ENCODE results near the gene DUSP8.

The DUSP8 gene

GRCh38 chr11:1565173-1565903 is 6.7 kb downstream of the DUSP8 start (continued):
- no peak for TF ChIP-seq CSRNP3 (CRISPR knock-in tag; IDR thresholded peaks at IDR 0.05)
- no peak for TF ChIP-seq TOX (CRISPR knock-in tag; IDR thresholded peaks at IDR 0.05; ENCODE audit: borderline replicate concordance)
- no peak for TF ChIP-seq PATZ1 (CRISPR knock-in tag; IDR thresholded peaks at IDR 0.05; ENCODE audit: borderline replicate concordance)
- no peak for TF ChIP-seq ARNTL (CRISPR knock-in tag; IDR thresholded peaks at IDR 0.05; ENCODE audit: borderline replicate concordance, low read depth)

GRCh38 chr11:1564535-1565172 is 7.4 kb downstream of the DUSP8 start:
- TF ChIP-seq SNAI2 (CRISPR knock-in tag; IDR thresholded peaks at IDR 0.05) = no peak
- TF ChIP-seq CSDC2 (CRISPR knock-in tag; IDR thresholded peaks at IDR 0.05) = no peak
- TF ChIP-seq PATZ1 (CRISPR knock-in tag; IDR thresholded peaks at IDR 0.05; ENCODE audit: borderline replicate concordance) = no peak
- TF ChIP-seq POU6F1 (CRISPR knock-in tag; IDR thresholded peaks at IDR 0.05; ENCODE audit: borderline replicate concordance, low read depth) = no peak
- no peak for TF ChIP-seq GLIS3 (CRISPR knock-in tag; IDR thresholded peaks at IDR 0.05)
- TF ChIP-seq ESRRG (CRISPR knock-in tag; IDR thresholded peaks at IDR 0.05) = no peak
- TF ChIP-seq TOX (CRISPR knock-in tag; IDR thresholded peaks at IDR 0.05; ENCODE audit: borderline replicate concordance) = no peak
- no peak for TF ChIP-seq ZNF8 (CRISPR knock-in tag; IDR thresholded peaks at IDR 0.05)
- peak; percentile 52 for ATAC-seq

GRCh38 chr11:1563697-1564534 is 8.2 kb downstream of the DUSP8 start:
- no peak for ATAC-seq
- TF ChIP-seq PATZ1 (CRISPR knock-in tag; IDR thresholded peaks at IDR 0.05; ENCODE audit: borderline replicate concordance) (no peak), SNAI2 (CRISPR knock-in tag; IDR thresholded peaks at IDR 0.05) (no peak), POU6F1 (CRISPR knock-in tag; IDR thresholded peaks at IDR 0.05; ENCODE audit: borderline replicate concordance, low read depth) (no peak), ZNF8 (CRISPR knock-in tag; IDR thresholded peaks at IDR 0.05) (no peak), CSRNP3 (CRISPR knock-in tag; IDR thresholded peaks at IDR 0.05) (no peak), ZFP30 (CRISPR knock-in tag; IDR thresholded peaks at IDR 0.05) (no peak), ZNF565 (CRISPR knock-in tag; conservative IDR thresholded peaks at IDR 0.05; ENCODE audit: low read depth) (no peak), ZFP3 (CRISPR knock-in tag; IDR thresholded peaks at IDR 0.05) (no peak), TOX (CRISPR knock-in tag; IDR thresholded peaks at IDR 0.05; ENCODE audit: borderline replicate concordance) (no peak), GLIS3 (CRISPR knock-in tag; IDR thresholded peaks at IDR 0.05) (no peak), TCF4 (CRISPR knock-in tag; IDR thresholded peaks at IDR 0.05; ENCODE audit: borderline replicate concordance) (no peak), TSHZ2 (CRISPR knock-in tag; IDR thresholded peaks at IDR 0.05) (no peak), ISL1 (CRISPR knock-in tag; IDR thresholded peaks at IDR 0.05) (no peak), ESRRG (CRISPR knock-in tag; IDR thresholded peaks at IDR 0.05) (no peak), BACH2 (CRISPR knock-in tag; IDR thresholded peaks at IDR 0.05; ENCODE audit: borderline replicate concordance) (no peak), OSR1 (CRISPR knock-in tag; IDR thresholded peaks at IDR 0.05) (no peak)

All from SK-N-SH treated with all-trans-retinoic acid at 6 μM for 48 hours (cell line).